Measurements from ENCODE around the gene GNAI3.

The GNAI3 gene

DNA sequence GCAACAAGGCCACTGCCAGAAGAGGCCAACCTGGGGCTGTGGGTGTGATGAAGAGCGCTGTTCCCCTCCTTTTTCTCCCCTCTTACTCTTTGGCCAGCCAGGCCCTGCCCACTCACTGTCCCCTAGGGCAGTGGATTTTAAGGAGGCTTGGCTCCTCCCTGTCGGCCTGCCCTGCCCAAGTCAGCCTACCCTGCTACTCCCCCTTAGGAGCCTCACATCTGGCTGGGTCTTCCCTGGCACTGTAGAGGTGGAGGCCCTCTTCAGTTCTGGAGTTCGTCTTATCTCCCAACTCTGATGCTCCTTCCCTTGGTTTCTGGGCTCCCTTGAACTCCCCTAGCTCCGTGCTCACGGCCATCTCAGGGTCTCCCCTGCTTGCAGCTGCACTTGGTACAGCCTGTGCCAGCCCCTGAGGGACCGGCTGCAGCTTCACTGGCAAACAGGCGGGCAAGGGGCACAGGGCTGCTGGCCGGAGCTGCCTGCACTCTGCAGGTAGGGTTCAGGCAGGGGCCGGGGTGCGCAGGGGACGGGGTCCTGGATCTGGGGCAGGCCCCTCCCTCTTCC is 75.3 kb downstream of the GNAI3 start:
- peak; percentile 43 for DNase-seq (ENCODE audit: low read depth, low spot score)

DNA sequence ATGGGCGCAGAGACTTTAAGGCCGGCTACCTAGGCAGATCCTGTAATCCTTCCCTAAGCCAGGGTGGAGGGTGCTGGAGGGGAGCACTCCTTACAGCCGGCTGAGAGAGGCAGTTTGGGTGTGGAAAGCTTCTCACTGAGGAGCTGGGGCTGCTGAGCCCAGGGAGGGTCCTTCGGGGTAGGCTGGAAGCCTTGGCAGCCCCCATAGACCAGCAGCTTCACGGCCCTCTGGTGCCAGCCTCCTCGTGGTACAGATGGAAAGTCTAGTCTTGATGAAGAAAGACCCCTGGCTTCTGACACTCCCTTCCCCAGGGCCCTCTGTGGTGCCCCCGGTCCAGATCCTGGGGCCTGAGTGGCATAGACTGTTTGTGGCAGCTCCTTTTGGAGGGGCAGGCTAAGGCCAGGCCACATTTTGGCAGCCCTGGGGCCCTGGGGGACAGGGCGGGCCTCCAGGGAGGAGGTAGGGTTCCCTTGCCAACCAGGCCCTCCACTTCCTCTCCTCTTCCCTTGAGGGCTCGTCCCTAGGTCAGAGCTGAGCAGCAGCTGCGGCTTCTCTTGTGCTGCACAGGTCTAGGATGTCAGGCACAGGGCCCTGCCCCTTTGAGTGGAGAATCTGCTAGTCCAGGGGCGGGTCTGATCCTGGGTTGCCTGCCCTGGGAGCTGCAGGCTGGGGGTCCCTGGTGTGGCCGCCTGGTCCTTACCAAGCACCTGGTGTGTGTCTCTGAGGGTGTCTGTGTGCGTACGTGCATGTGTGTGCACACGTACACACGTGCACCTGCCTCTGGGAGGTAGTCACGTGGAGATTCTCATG is 76.0 kb downstream of the GNAI3 start:
- no peak for DNase-seq (ENCODE audit: low read depth, low spot score)

DNA sequence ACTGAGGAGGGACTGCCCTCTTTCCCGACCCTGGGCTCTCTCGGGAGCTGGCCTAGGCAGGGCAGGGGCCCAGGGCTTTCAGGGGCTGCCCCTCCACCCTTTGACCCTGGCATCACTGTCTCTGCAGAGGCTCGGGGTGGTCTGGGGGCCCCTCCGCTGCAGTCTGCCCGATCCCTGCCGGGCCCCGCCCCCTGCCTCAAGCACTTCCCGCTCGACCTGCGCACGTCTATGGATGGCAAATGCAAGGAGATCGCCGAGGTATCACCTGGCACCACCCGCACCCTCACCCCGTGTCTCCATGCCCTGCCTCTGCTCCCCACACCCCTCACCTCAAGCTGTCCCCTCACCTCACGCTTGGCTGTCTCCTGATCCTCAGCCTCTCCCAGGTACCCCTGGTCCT is 76.8 kb downstream of the GNAI3 start:
- DNase-seq (ENCODE audit: low read depth, low spot score), result no peak

DNA sequence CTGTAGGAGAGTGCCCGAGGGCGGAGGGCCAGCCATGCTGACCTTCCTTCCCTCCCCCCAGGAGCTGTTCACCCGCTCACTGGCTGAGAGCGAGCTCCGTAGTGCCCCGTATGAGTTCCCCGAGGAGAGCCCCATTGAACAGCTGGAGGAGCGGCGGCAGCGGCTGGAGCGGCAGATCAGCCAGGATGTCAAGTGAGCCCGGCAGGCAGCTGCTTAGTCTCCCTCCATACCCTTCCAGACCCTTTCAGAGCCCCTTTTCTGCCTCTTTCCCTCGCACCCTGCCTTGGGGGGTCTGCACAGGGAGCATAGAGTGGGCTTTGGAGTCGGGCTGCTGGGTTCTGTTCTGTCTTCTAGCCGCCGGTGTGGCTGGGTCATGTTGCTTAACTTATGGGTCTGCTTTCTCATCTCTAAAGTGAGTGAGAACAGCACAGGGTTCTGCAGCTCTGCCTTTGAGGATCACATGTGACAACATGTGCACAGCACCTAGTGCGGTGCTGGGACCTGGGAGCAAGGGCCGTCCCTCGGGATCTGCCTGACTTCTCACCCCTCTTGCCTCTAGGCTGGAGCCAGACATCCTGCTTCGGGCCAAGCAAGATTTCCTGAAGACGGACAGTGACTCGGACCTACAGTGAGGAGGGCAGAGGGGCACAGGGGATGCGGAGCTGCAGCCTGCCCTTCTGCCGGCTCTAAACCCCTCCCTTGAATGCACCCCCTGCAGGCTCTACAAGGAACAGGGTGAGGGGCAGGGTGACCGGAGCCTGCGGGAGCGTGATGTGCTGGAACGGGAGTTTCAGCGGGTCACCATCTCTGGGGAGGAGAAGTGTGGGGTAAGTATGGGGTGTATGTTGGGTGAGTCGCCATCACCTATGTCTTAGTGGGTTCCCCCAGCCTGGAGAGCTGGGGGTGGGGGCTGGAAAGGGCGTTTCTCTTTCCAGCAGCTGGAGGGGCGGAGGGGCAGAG is 77.5 kb downstream of the GNAI3 start:
- no peak for DNase-seq (ENCODE audit: low read depth, low spot score)

DNA sequence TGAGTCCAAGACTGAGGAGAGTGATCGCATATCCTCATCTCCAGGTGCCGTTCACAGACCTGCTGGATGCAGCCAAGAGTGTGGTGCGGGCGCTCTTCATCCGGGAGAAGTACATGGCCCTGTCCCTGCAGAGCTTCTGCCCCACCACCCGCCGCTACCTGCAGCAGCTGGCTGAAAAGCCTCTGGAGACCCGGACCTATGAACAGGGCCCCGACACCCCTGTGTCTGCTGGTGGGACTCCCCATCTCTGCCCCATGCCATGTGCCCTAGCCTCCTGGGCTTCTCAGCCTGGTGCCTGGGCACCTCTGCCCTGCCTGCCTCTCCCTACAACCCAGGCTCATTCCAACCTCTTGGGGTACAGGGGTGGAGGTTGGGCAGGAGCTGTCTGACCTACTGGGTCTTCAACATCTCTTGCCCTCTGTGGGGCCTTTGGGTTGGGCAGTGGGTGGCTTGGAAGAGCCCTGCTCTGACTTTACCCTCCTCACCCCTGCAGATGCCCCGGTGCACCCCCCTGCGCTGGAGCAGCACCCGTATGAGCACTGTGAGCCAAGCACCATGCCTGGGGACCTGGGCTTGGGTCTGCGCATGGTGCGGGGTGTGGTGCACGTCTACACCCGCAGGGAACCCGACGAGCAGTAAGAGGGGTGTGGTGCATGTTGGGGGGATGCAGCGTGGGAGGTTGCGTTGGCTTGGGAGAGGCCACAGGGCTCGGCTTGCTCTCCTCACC is 78.4 kb downstream of the GNAI3 start:
- no peak for DNase-seq (ENCODE audit: low read depth, low spot score)

DNA sequence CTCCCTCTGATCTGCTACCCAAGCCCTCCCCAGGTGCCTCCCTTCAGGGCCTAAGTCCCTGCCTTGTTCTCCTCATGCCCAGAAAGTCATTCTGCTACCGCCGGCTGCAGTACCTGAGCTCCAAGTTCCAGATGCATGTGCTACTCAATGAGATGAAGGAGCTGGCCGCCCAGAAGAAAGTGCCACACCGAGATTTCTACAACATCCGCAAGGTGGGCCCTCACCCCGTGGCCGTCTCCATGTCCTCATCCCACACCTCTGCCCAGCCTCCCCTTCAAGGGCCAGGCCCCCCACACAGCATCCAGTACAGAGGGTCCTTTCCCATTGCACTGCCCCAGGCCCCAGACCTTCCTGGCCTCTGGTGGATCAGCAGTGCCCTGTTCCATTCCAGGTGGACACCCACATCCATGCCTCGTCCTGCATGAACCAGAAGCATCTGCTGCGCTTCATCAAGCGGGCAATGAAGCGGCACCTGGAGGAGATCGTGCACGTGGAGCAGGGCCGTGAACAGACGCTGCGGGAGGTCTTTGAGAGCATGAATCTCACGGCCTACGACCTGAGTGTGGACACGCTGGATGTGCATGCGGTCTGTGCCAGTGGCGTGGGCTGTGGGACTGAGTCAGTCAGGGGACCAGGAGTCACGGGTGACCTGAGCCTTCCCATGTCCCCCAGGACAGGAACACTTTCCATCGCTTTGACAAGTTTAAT is 79.4 kb downstream of the GNAI3 start:
- DNase-seq (ENCODE audit: low read depth, low spot score), result no peak

DNA sequence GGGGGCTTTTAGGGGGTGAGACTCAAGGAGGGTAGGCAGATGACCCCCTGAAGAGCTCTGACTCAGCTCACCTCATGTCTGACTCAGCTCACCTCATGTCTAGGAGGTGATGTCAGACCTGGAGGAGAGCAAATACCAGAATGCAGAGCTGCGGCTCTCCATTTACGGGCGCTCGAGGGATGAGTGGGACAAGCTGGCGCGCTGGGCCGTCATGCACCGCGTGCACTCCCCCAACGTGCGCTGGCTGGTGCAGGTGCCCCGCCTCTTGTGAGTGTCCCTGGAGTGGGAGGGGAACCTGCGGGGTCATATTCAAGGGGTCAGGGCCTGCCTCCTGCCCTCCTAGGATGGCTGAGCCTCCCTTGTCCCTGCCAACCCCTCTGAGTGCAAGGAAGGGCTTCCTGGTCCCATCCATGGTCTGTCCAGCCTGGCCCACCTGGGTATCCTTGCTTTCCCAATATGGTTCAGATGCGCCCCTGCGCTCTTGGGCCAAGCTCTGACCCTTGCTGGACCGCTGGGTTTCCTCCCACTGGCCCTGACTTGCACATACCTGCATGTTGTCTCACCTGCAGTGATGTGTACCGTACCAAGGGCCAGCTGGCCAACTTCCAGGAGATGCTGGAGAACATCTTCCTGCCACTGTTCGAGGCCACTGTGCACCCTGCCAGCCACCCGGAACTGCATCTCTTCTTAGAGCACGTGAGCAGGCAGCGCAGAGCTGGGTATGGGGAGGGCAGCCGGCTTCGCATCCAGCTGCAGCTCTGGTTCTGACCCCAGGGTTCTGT is 80.3 kb downstream of the GNAI3 start:
- DNase-seq (ENCODE audit: low read depth, low spot score), result peak; percentile 71

DNA sequence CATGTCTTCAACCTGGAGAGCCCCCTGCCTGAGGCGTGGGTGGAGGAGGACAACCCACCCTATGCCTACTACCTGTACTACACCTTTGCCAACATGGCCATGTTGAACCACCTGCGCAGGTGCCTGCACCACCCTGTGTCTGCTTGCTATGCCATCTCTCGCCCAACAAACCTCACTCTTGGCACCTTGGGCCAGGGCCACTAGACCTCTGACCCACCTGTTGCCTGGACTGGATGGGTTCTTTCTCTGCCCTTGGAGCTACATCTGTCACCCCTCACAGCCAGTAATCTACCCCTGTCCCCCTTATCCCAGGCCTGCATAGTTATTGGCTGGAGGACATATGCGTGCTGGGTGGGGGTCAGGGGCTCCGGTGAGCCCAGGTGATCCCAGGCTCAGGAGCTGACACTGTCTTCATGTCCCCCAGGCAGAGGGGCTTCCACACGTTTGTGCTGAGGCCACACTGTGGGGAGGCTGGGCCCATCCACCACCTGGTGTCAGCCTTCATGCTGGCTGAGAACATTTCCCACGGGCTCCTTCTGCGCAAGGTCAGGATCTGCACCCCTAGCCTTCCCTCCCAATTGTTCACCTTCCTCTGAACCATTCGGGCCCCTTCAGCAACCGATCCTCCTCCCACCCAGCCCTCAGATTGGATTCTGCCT is 81.1 kb downstream of the GNAI3 start:
- DNase-seq (ENCODE audit: low read depth, low spot score), result no peak

DNA sequence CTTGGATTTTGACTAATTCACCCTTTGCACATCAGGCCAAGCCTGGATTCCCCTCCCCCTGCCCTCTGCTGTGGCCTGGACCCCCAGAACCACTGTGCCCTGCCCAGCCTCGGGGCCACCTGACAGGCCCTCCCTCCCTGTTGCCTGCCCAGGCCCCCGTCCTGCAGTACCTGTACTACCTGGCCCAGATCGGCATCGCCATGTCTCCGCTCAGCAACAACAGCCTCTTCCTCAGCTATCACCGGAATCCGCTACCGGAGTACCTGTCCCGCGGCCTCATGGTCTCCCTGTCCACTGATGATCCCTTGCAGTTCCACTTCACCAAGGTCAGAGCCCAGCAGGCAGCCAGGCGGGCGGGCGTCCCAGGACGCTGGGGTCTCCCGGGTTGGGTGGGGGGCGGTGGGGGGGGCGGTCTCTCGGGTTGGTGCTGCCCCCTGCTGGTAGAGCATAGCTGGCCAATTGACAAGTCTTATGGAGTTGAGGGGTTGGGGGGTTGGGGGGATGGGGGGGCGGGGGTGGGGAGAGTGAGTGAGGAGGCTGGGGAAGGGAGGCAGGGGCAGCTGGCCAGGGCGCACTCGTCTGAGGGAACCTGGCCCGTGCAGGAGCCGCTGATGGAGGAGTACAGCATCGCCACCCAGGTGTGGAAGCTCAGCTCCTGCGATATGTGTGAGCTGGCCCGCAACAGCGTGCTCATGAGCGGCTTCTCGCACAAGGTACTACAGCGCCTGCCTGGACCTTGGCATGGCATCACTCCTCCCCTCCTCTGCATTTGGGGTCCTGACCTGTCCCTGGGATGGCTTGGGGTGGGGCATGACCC is 81.9 kb downstream of the GNAI3 start:
- no peak for DNase-seq (ENCODE audit: low read depth, low spot score)

DNA sequence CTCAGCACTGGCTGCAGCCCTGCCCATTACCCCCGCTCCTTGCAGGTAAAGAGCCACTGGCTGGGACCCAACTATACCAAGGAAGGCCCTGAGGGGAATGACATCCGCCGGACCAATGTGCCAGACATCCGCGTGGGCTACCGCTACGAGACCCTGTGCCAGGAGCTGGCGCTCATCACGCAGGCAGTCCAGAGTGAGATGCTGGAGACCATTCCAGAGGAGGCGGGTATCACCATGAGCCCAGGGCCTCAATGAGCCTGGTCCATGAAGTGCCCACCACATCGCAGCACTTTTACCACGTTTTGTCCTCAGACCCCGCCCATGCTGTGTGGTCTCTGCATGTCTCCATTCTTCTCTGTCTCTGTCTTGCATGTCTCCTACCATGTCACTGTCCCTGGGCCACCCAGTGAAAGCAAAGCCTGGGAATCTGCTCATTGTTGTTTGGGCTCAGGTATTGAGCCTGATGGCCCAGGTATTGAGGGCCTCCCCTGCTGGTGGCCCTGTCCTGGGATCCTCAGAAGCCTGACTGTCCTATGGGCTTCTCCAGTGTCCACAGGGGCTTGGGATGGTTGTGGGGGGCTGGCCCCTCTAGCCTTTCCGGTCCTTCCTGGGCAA is 82.6 kb downstream of the GNAI3 start:
- no peak for DNase-seq (ENCODE audit: low read depth, low spot score)

DNA sequence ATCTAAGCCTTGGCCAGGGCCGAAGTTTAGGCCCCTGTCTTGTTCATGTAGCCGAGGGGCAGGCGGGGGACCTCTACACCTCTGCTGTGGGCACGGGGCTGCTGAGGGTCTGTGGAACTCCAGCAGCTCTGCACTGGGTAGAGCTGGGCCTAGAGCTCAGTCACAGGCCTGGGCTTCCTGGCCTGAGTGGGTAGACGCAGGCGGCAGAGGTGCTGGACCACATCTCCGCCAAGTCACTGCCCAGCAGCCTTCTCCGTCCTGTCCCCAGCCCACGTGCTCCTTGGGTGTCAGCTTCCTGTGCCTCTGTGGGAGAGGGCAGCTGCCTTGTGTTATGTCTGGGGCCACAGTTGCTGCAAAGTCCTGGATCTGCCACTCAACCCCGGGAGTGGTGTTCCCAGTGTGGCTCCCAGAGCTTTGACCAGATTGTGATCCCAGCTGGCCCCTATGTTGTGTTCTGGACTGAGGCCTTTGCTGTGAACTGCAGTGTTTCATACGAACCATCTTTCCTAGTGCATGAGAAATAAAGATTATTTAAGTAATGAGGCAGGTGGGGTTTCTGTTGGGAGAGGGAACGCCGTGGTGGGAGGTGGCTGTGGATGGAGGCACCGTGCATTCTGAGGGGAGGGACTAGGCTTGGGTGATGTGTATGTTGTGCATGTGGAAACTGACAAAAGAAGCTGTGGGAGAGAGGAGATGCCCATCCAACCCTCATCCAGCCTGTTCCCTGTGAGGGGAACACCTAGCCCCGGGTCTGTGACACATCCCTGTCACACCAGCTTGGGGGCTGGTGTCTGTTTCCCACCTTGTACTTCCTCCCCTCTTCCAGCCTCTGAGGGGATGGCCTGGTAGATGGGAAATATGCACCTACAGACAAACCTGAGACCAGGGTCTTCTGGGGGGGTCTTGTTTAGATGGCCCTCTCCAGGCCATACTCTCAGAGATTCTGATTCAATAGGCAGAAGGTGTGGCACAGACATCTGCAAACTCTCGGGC is 83.4 kb downstream of the GNAI3 start:
- no peak for DNase-seq (ENCODE audit: low read depth, low spot score)

DNA sequence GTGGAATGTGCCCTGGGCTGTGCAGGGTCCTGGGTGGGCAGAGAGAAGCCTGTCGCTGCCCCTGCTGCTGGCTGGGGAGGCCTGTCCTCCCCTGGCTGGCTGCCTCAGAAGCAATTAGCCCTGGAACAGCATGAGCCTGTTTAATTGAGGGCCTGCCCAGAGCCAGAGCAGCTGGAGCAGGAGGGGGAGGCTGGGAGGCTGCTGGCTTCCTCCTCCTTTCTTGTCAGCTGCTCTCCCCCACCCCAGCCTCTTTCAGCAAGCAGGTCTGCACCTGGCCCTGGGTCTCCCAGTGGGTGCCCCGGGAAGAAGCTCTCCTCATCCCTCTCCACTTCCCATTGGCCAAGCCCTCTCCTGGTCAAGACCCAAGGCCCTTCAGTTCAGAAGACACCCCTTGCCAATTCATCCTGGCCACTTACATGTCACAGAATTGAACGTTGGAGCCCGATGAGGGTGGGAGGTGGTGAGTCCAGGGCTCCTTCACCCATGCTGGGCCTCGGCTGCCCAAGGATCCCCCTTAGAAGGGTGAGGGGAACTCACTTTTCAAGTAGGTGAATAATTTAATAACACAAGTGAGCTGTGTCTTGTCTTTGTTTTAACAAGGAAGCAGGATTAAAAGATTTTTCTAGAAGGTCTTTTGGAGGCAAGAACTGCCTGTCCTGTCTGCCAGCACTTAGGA is 84.4 kb downstream of the GNAI3 start:
- no peak for DNase-seq (ENCODE audit: low read depth, low spot score)

DNA sequence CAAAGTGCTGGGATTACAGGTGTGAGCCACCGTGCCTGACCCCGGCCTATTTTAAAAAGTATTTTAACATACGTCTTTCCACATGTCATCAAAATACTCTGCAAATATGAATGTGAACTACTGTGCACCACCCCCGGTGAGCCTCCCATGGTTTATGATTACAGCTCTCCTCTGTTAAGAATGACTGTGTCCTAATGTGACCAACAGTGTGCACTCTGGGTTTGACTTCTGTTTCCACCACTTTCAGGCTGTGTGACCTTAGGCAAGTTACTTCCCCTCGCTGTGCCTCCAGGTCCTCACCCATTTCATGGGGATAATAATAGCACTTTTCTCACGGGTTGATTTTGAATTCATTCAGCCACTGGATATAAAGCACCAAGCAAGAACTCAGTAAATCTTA is 85.9 kb downstream of the GNAI3 start:
- no peak for DNase-seq (ENCODE audit: low read depth, low spot score)

DNA sequence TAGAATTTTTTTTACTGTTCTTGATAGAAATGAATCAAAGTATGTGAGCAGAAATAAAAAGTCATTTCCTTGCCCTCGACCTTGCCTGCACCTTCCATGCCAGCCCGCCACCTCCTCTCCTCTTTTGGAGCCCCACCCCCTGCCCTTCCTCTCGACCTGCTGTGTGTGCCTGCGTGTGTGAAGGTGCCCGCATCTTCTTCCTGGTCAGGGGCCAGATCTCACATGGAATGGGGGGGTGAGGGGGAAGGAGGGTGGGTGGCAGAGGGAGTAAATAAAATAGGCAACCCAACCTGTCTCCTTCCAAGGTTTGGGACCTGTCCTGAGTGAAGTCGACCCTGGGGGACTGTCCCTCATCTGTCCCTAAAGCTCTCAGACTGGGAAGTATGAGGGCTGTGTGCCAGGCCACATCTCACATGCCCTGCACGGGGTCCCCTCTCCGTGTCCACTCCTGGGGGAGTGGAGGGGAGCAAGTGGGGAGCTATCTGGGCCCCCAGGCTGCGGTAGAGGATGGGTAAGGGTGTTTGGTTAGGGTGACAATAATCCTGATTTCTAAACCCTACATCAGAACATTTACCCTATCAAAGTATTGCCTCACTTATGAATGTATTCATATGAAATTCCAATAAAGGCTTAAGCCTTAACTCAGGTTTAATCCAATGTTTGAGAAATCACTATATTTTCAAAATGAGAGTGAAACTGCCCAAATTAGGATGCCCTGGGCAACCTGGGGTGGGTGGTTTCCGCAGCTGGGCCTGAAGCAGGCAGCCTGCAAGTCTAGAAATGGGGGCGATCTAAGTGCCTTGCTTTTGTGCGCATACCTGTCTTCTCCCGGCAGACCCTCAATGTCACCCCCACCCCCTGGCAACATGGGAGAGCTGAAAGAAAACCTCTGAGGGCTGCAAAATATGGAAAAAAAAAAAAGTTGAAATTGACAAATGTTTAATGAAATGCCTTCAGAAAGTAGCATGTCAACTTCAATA is 86.6 kb downstream of the GNAI3 start:
- no peak for DNase-seq (ENCODE audit: low read depth, low spot score)

DNA sequence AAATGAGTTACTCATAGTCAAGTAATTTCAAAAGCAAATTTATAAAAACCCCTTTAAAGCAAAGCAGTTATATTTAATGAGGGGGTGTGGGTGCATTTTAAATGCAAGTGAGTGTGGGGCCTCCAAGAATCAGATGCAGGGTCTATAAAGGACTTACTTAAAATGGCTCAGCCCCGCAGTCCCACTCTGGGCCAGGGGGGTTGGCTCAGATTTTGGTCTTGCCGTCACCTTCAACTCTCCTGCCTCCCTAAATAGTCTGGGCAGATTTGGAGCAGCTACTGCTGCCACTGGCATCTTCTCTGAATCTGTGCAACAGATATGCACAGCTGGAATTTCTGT is 87.4 kb downstream of the GNAI3 start:
- no peak for DNase-seq (ENCODE audit: low read depth, low spot score)

Measured in astrocyte of the hippocampus (primary cell).